CMK (cell line): Measurements from ENCODE around the gene ABCA7.

Source experiments
- DNase-seq: peaks from one replicate; pipeline ENCODE4 v3.0.0-alpha.2; 2010; ENCODE audit warnings: low read depth

Gene ABCA7

GRCh38 chr19:1072371-1073015 lies 32.6 kb downstream of the ABCA7 start:
- DNase-seq: no peak

GRCh38 chr19:1073063-1073955 lies 33.4 kb downstream of the ABCA7 start:
- no peak for DNase-seq

GRCh38 chr19:1073956-1074517 lies 34.1 kb downstream of the ABCA7 start:
- no peak for DNase-seq

GRCh38 chr19:1074544-1075283 lies 34.8 kb downstream of the ABCA7 start:
- no peak for DNase-seq

DNA sequence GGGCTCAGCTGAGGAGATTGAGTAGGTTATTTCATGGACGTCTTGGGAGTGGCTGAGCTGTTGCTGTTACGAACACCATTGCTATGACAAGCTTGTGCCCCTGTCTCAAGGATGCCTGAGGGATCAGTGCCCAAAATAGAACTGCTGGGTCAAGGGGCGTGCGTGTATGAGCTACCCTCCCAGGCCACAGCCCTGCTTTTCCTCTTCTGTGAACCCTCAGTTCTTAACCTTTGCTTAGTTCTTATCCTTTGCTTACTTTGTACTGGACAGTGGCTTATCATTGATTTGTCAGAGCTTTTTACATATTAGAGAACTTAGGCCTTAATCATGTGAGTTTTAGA lies 36.1 kb downstream of the ABCA7 start:
- DNase-seq: no peak

GRCh38 chr19:1076951-1077350 lies 37.0 kb downstream of the ABCA7 start:
- no peak for DNase-seq

- no peak for DNase-seq
These were observed 39.7 kb downstream of the ABCA7 start for GRCh38 chr19:1079566-1080111.

DNA sequence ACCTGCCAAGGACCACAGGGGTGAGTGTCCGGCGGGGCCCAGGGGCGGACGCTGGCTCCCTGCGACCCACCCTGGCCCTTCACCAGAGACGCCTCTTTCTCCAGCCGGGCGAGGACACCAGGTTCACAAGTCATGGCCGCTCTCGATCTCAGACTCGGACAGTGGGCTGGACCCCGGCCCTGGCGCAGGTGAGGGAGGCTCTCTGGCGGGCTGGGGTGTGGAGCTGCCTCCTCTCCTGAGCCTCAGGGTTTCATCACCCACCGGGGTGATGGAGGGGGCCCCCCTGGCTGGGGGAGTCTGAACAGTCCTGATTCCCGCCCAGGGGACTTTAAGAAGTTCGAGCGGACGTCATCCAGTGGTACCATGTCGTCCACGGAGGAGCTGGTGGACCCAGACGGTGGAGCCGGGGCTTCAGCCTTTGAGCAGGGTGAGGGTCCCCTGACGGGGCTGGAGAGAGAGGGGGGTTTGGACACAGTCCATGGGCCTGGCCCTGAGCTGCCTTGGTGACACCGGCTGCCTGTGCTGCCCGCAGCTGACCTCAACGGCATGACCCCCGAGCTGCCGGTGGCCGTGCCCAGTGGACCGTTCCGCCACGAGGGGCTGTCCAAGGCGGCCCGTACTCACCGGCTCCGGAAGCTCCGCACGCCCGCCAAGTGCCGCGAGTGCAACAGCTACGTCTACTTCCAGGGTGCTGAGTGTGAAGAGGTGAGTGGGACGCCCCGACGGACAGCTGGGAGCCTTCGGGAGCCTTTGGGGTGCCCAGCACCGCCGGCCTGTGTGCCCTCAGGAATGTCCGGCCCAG lies 40.7 kb downstream of the ABCA7 start:
- no peak for DNase-seq

GRCh38 chr19:1081301-1082164 lies 41.6 kb downstream of the ABCA7 start:
- no peak for DNase-seq

GRCh38 chr19:1082165-1082927 lies 42.4 kb downstream of the ABCA7 start:
- DNase-seq: no peak

GRCh38 chr19:1082928-1083816 lies 43.3 kb downstream of the ABCA7 start:
- no peak for DNase-seq

DNA sequence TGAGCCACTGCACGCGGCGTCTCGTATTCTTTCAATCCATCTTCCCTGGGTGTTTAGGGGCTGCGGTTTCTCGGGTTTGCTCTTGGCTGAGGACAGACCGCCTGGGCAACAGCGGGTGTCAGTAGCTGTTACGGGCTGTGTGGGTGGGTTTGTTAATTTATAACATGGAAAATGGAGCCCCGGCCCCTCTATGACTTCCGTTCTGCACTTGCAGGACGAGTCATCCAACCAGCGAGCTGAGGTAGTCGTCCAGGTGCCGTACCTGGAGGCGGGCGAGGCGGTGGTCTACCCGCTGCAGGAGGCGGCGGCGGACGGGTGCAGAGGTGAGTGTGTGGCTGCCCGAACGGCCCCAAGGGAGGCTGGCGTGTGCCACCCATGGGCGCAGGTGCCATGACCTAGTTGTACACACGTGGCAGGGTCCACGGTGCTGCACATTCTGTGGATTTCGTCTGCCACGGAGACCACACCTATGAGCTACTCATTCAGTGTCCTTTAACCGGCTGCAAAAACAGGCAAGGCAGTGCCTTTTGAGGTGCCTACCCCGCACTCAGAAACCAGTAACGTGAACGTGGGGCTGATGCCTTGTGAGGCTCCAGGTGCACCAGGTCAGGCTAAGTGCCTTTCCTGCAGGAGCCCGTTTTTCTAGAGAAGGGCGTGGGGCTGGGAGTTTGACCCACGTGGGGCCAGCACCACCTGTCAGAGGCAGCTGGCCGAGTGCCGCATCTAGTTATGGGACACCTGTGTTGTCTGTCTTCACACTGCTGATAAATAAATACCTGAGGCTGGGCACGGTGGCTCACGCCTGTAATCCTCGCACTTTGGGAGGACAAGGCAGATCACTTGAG lies 44.3 kb downstream of the ABCA7 start:
- no peak for DNase-seq

DNA sequence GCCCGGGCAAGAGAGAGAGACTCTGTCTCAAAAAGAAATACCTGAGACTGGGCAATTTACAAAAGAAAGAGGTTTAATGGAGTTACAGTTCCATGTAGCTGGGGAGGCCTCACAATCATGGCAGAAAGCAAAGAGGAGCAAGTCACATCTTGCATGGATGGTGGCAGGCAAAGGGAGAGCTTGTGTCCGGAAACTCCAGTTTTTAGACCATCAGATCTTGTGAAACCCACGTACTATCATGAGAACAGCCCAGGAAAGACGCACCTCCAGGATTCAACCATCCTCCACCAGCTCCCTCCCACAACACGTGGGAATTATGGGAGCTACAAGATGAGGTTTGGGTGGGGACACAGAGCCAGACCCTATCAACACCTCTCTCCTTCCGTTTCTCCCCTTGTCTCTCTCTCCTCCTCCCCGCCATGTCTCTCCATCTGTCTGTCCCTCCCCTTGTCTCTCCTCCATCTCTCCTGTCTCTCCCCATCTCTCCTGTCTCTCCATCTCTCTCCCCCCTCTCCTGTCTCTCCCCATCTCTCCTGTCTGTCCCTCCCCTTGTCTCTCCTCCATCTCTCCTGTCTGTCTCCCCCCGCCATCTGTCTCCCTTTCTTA lies 45.2 kb downstream of the ABCA7 start:
- DNase-seq: no peak

DNA sequence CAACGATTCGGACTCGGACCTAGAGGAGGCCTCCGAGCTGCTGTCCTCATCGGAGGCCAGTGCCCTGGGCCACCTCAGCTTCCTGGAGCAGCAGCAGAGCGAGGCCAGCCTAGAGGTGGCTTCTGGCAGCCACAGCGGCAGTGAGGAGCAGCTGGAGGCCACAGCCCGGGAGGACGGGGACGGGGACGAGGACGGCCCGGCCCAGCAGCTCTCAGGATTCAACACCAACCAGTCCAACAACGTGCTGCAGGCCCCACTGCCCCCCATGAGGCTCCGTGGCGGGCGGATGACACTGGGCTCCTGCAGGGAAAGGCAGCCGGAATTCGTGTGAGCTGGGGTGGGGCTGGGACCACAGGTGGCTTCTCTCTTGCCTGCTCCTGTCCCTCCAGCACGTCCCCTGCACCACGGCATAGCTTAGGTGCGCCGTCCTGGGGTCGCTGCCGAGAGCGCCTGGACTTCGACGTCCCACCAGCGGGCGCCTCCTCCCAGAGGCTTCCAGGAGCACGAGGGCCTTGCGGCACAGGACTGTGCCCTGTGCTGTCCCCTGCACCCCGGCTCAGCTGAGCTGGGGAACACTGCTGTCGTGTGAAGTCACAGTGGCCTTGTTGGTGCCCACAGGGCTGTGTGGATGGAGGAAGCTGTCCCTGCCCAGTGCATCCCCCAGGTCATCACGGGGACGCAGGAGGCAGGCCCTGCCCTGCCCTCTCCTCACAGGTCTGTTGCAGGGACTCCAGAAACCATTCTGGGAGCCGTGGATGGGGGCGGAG lies 46.0 kb downstream of the ABCA7 start:
- DNase-seq: no peak

- DNase-seq: no peak
These were observed 46.7 kb downstream of the ABCA7 start for GRCh38 chr19:1086613-1087012.

DNA sequence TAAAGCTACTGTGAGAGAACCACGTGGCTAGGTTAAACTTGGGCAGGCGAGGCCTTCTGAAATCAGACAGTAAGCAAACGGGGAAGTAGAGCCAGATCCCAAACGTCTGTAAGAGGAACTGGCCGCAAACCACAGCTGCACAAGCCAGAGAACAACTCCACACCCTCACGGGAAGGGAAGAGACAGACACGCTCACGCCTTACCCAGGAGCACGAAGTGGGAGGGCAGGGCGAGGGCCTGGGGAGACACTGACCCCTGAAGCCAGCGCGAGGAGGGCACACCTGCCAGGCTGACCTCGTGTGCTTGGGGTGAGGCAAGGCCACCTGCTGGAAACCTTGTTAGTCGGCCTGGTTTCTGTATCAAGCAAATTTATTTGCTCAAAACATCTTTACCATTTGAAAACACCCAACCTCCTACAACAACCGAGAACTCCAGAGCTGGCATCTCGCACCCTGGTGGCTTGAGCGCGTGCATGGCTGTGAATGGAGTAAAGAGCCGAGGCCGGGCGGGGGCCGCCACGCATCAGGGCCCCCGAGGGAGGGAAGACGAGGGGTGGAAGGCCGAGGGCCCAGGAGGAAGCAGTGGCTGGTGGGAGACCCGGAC lies 48.0 kb downstream of the ABCA7 start:
- no peak for DNase-seq
